ENCODE results near the gene TMED1.

GRCh38 chr19:10808937-10809649, 26.9 kb downstream of the TMED1 start:
- TF ChIP-seq CTCF (IDR thresholded peaks at IDR 0.05) (no peak), POLR2A (IDR thresholded peaks at IDR 0.05) (no peak), POLR2AphosphoS5 (IDR thresholded peaks at IDR 0.05) (no peak), EP300 (IDR thresholded peaks at IDR 0.05) (no peak)

Measured in stomach (tissue), 4 donors.